Uterus (tissue), 2 donors: Measurements from ENCODE around the gene OR8A1.

Source experiments
- POLR2A ChIP-seq, 2 donors: fragments of 450-650 bp; IDR thresholded peaks; one replicate each; pipeline ENCODE4 v1.6.1; 2016; ENCODE audit warnings: antibody characterized with exemption in 2 of 2, mild to moderate bottlenecking in 1 of 2, moderate library complexity in 1 of 2
- TF ChIP-seq, protein P1 (sequence below), 4 experiments: fragments of 200-600 bp in 2 of 4; fragments of 450-650 bp in 2 of 4; sonication (generic) in 2 of 4; IDR thresholded peaks; one replicate each; pipeline ENCODE4 v1.5.1; 2016 to 2019; ENCODE audit warnings: antibody characterized with exemption in 4 of 4, mild to moderate bottlenecking in 2 of 4, moderate library complexity in 1 of 4

GRCh38 chr11:124581817-124582216 lies 12.0 kb downstream of the OR8A1 start:
- TF ChIP-seq, protein P1, sequence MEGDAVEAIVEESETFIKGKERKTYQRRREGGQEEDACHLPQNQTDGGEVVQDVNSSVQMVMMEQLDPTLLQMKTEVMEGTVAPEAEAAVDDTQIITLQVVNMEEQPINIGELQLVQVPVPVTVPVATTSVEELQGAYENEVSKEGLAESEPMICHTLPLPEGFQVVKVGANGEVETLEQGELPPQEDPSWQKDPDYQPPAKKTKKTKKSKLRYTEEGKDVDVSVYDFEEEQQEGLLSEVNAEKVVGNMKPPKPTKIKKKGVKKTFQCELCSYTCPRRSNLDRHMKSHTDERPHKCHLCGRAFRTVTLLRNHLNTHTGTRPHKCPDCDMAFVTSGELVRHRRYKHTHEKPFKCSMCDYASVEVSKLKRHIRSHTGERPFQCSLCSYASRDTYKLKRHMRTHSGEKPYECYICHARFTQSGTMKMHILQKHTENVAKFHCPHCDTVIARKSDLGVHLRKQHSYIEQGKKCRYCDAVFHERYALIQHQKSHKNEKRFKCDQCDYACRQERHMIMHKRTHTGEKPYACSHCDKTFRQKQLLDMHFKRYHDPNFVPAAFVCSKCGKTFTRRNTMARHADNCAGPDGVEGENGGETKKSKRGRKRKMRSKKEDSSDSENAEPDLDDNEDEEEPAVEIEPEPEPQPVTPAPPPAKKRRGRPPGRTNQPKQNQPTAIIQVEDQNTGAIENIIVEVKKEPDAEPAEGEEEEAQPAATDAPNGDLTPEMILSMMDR (IDR thresholded peaks at IDR 0.05): no peak
- TF ChIP-seq POLR2A (IDR thresholded peaks at IDR 0.05): no peak
